HepG2 (cell line): ENCODE data around the gene CBLN3. TPM values are rescaled to one million over a fixed set of nuclear protein-coding genes. Genes with fewer than 3 reads are reported as not detected.

ENCODE experiments used
- ATF3 ChIP-seq: sonication (generic); formaldehyde crosslinking; IDR thresholded peaks from 2 replicates; pipeline ENCODE4 v1.4.0; 2020; ENCODE audit warnings: missing genetic modification reagents
- CHCHD3 ChIP-seq: sonication (generic); formaldehyde crosslinking; IDR thresholded peaks from 2 replicates; pipeline ENCODE4 v1.8.0; 2022; ENCODE audit warnings: mild to moderate bottlenecking, missing genetic modification reagents, moderate library complexity
- ISX ChIP-seq: sonication (generic); formaldehyde crosslinking; conservative IDR thresholded peaks from 2 replicates; pipeline ENCODE4 v1.5.0; 2020; ENCODE audit warnings: missing genetic modification reagents
- PITX1 ChIP-seq: sonication (generic); formaldehyde crosslinking; IDR thresholded peaks from 2 replicates; pipeline ENCODE4 v1.5.1; 2020; ENCODE audit warnings: mild to moderate bottlenecking, missing genetic modification reagents
- PRDM15 ChIP-seq: sonication (generic); formaldehyde crosslinking; IDR thresholded peaks from 2 replicates; pipeline ENCODE4 v1.4.0; 2020; ENCODE audit warnings: missing genetic modification reagents
- SNAPC4 ChIP-seq: sonication (generic); formaldehyde crosslinking; IDR thresholded peaks from 2 replicates; pipeline ENCODE4 v1.4.0; 2020; ENCODE audit warnings: mild to moderate bottlenecking, missing genetic modification reagents
- ZBTB2 ChIP-seq: sonication (generic); formaldehyde crosslinking; IDR thresholded peaks from 2 replicates; pipeline ENCODE4 v1.8.0; 2022; ENCODE audit warnings: low read depth, missing genetic modification reagents
- ZMAT3 ChIP-seq: sonication (generic); formaldehyde crosslinking; conservative IDR thresholded peaks from 2 replicates; pipeline ENCODE4 v1.7.0; 2021; ENCODE audit warnings: missing genetic modification reagents
- ZNF350 ChIP-seq: sonication (generic); formaldehyde crosslinking; IDR thresholded peaks from 2 replicates; pipeline ENCODE4 v1.4.0; 2020; ENCODE audit warnings: mild to moderate bottlenecking, low read depth, missing genetic modification reagents, borderline replicate concordance
- ZNF75D ChIP-seq: sonication (generic); formaldehyde crosslinking; IDR thresholded peaks from 2 replicates; pipeline ENCODE4 v1.8.1; 2023; ENCODE audit warnings: missing genetic modification reagents, mild to moderate bottlenecking, borderline replicate concordance
- ZNF776 ChIP-seq: sonication (generic); formaldehyde crosslinking; IDR thresholded peaks from 2 replicates; pipeline ENCODE4 v1.4.0; 2020; ENCODE audit warnings: mild to moderate bottlenecking, missing genetic modification reagents
- polyA plus RNA-seq, 8 experiments: library from polyadenylated mRNA; depleted of rRNA in 3 of 8; stranded (reverse) in 7 of 8; unstranded in 1 of 8; fragments of >200 nt; fragmentation: Illumina TruSeq in 4 of 8; extraction: Trizol in 4 of 8; gene quantifications; 2 replicates each; pipeline versions ENCODE4 v1.2.1 to v1.2.3, GENCODE V29; 2011 to 2016; ENCODE audit warnings: low read depth in 4 of 8, missing spikeins in 1 of 8, mixed read lengths in 1 of 8; ENCODE audit not compliant: insufficient read depth in 1 of 8
- total RNA-seq, 5 experiments: library from RNA; depleted of rRNA; stranded (reverse); fragments of >200 nt; fragmentation: Illumina TruSeq; extraction: Trizol; gene quantifications; 2 replicates each; pipeline ENCODE4 v1.2.3, GENCODE V29; 2016; ENCODE audit warnings: low read depth in 1 of 5
- TF ChIP-seq, protein P1 (sequence below): sonication (generic); formaldehyde crosslinking; IDR thresholded peaks from 2 replicates; pipeline ENCODE4 v1.5.0; 2020; ENCODE audit warnings: mild to moderate bottlenecking, missing genetic modification reagents
- TF ChIP-seq, protein P2 (sequence below): sonication (generic); formaldehyde crosslinking; IDR thresholded peaks from 2 replicates; pipeline ENCODE4 v1.4.0; 2020; ENCODE audit warnings: missing genetic modification reagents, borderline replicate concordance

CBLN3 gene
- total and polyA plus RNA-seq, 2 of the 13 experiments (the other 11 are each of a cell fraction or from before 2014, with no cell fraction given), result 0.66 to 0.98 TPM

- TF ChIP-seq, protein P1, sequence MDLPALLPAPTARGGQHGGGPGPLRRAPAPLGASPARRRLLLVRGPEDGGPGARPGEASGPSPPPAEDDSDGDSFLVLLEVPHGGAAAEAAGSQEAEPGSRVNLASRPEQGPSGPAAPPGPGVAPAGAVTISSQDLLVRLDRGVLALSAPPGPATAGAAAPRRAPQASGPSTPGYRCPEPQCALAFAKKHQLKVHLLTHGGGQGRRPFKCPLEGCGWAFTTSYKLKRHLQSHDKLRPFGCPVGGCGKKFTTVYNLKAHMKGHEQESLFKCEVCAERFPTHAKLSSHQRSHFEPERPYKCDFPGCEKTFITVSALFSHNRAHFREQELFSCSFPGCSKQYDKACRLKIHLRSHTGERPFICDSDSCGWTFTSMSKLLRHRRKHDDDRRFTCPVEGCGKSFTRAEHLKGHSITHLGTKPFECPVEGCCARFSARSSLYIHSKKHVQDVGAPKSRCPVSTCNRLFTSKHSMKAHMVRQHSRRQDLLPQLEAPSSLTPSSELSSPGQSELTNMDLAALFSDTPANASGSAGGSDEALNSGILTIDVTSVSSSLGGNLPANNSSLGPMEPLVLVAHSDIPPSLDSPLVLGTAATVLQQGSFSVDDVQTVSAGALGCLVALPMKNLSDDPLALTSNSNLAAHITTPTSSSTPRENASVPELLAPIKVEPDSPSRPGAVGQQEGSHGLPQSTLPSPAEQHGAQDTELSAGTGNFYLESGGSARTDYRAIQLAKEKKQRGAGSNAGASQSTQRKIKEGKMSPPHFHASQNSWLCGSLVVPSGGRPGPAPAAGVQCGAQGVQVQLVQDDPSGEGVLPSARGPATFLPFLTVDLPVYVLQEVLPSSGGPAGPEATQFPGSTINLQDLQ (CRISPR knock-in tag), result no peak
- TF ChIP-seq ZNF776 (CRISPR knock-in tag) (0 out of 2 replicates have a peak, but pooled peaks have one; percentile 79), ZBTB2 (CRISPR knock-in tag) (no peak), ISX (no peak), ZNF350 (no peak), CHCHD3 (CRISPR knock-in tag) (no peak; the same call in none of the 2 replicates), PRDM15 (CRISPR knock-in tag) (no peak), PITX1 (CRISPR knock-in tag) (0 out of 2 replicates have a peak, but pooled peaks have one; percentile 13), ZNF75D (CRISPR knock-in tag) (no peak), ZMAT3 (no peak), SNAPC4 (CRISPR knock-in tag) (no peak), ATF3 (CRISPR knock-in tag) (0 out of 2 replicates have a peak, but pooled peaks have one; percentile 11)
- TF ChIP-seq, protein P2, sequence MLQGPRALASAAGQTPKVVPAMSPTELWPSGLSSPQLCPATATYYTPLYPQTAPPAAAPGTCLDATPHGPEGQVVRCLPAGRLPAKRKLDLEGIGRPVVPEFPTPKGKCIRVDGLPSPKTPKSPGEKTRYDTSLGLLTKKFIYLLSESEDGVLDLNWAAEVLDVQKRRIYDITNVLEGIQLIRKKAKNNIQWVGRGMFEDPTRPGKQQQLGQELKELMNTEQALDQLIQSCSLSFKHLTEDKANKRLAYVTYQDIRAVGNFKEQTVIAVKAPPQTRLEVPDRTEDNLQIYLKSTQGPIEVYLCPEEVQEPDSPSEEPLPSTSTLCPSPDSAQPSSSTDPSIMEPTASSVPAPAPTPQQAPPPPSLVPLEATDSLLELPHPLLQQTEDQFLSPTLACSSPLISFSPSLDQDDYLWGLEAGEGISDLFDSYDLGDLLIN (CRISPR knock-in tag), result no peak
These were observed 657 bp downstream of the CBLN3 start (continued) for GRCh38 chr14:24428628-24429394.
